ENCODE measurements around the gene SPATA6.

- TF ChIP-seq CTCF (conservative IDR thresholded peaks at IDR 0.05; ENCODE audit: low read depth, low read length) (no peak), EZH2 (IDR thresholded peaks at IDR 0.05; ENCODE audit: borderline replicate concordance, low read depth, low read length, poor library complexity, severe bottlenecking) (no peak)
Observed at GRCh38 chr1:48442864-48443619, 29.0 kb downstream of the SPATA6 start.
